GM12872 (cell line): ENCODE data around the gene RXFP4.

Experiments
- TF ChIP-seq, protein P1 (sequence below): IDR thresholded peaks from 3 replicates; pipeline ENCODE4 v1.5.1; 2011; ENCODE audit warnings: low read depth, mild to moderate bottlenecking, low read length, moderate library complexity; ENCODE audit not compliant: insufficient read depth

RXFP4 gene

DNA sequence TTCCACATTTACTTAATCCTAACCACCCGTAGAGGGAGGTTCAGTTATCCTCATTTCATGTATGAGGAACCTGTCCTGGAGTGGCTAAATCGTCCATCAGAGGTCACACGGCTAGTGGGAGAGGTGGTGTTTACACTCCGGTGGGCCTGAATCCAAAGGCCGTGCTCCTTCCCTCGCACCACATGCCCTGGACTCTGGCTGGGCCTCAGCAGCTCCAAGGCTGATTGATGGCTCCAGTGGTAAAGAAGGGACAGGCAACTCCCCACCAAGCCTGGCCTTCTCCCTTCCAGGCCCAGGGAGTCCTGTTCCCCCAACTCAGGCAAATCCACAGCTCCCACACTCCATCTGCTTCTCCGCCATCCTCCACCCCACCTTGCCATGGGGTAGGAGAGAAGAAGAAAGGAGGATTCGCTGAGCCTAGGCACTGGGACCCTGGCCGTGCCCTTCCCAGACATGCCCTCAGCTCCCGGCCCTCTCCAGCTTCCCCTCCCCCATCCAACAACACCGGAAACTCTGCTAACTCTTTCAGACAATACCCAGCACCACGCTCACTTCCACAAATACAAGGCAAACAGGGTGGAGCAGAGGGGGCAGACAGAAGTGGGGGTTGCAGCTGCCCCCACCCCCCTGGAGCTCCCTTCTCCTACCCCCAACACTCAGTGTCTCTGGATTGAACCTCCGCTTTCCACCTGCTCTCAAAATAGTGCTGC is 26.1 kb downstream of the RXFP4 start:
- TF ChIP-seq, protein P1, sequence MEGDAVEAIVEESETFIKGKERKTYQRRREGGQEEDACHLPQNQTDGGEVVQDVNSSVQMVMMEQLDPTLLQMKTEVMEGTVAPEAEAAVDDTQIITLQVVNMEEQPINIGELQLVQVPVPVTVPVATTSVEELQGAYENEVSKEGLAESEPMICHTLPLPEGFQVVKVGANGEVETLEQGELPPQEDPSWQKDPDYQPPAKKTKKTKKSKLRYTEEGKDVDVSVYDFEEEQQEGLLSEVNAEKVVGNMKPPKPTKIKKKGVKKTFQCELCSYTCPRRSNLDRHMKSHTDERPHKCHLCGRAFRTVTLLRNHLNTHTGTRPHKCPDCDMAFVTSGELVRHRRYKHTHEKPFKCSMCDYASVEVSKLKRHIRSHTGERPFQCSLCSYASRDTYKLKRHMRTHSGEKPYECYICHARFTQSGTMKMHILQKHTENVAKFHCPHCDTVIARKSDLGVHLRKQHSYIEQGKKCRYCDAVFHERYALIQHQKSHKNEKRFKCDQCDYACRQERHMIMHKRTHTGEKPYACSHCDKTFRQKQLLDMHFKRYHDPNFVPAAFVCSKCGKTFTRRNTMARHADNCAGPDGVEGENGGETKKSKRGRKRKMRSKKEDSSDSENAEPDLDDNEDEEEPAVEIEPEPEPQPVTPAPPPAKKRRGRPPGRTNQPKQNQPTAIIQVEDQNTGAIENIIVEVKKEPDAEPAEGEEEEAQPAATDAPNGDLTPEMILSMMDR = no peak

DNA sequence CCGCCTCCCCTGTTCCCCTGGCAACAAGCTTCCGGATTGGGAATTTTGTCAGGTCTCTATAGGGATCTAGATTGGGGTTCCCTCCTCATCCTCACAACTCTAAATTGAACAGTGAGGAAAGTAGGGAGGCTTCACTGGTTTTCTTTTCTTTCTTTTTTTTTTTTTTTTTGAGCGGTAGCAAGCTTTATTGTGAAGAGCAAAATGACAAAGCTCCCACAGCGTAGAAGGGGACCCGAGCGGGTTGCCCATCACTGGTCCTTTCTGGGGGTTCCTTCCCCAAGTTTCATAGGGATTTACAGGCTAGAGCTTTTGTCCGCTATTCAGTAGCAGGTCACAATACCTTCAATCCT is 26.6 kb downstream of the RXFP4 start:
- TF ChIP-seq, protein P1 = no peak

DNA sequence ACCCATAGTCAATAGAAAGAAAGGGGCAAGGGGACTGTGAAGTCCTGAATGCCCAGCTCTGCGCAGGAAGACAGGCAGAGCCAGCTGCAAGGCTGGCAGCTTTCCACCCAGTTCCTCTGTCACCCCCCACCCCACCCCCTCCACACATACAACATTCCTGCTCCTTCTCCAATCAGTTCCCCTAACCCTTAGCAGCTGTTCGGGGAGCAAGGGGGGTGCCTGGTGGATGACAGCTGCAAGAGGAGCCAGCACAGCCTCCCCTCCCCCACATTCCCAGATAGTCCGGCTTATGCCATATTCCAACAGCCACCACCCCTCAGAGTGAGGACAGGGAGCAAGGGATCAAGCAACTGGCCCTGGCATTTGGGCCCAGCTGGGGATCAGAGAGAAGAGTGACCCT is 27.2 kb downstream of the RXFP4 start:
- TF ChIP-seq, protein P1 = no peak

DNA sequence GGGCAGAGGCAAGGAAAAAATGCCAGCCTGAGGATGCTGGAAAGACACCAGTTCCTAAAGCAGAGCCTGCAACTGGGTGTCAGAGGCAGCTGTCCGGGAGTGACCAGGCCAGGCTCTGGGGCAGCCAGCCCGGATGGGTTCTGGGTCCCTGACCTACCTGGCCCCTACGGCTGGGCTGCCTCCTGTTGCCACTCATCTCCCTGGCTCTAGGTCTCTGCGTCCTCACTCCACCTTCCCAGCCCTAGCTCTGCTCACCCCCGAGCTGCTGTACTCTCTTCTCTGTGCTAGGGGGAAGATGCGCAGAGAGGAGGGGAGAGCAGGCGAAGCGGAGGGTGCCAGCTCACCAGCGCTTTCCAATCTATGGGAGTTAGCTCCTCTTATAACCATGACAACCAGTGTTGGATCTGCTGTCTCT is 27.9 kb downstream of the RXFP4 start:
- TF ChIP-seq, protein P1 = no peak

DNA sequence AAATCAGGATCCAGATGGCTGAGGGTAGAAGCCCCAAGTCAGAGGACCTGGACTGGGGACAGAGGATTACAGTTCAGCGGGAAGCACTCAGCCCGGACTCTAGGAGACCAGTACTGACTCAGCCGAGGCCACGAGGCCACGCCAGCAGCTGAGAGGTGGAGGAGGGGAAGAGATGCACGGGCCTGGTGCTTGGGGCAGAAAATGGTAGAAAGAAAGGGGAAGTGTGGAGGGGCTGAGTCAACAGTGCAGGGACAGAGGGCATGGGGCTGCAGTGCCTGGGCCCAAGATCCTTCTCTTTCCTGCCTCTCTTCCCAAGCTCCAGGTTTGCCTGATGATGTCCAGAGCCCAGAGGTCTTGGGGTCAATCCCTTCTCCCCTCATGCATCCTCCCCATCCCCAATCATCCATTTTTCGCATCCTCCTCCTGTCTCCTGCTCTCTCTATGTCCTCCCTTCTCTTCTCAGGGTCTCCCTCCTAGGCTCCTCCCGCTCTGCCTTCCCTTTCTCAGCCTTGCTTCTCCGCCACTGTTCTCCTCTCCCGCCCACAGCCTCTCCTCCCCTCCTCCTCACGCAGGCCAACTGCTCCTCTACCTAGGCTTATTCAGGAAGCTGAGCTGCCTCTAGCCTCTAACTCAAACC is 29.2 kb downstream of the RXFP4 start:
- TF ChIP-seq, protein P1 = no peak

DNA sequence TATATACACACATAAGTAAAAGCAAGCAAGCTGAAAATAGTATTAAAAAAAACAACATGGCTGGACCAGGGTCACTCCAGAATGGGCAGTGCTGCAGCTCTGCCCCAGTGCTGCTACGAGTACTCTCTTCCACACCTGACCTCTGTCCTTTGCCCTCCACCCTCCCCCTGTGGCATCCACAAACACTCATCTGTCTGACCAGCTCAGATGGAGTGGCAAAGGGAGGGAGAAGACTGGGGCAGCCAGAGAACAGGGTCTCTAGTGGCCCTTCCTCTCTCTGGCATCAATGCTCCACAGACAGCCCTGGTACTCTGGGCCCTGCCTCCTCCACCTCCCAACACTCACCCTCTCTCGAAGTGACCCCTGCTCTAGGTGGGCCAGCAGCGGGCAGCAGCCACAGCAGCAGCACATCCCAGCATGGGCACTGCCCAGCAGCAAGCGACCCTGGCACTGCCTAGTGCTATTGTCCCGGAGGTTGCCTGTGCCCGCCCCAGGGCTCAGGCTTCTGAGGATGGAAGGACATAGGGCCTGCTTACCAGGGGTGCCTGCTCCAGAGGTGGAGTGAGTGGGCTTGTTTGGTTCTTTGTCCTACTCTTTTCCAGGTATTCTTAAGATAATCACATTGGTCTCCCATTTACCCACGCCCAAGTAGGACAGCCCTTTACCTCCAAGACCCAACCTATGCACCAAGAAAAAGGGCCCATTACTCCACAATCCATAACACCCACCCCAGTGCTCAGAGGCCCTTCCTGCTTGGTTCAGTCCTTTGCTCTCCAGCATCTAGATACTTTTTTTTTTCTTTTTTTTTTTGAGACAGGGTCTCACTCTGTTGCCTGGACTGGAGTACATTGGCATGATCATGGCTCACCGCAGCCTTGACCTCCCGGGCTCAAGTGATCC is 30.7 kb downstream of the RXFP4 start:
- TF ChIP-seq, protein P1 = no peak

DNA sequence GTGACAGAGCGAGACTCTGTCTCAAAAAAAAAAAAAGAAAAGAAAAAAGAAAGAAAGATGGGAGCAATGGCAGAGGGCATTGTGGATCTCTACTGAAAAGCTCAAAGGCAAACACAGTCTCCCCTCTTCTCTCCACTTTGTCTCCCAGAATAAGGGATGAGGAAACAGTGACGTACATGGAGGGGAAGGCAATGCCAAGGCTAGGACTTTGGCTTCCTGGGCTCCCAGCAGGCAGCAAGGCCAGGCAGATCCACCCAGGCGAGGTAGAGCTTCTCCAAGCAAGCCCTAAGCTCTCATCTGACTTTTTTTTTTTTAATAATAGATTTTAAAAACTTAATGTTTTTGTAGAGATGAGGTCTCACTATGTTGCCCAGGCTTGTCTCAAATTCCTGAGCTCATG is 32.3 kb downstream of the RXFP4 start:
- TF ChIP-seq, protein P1 = no peak
